IMR-90 (cell line): ENCODE results near the gene CPNE6.

Experiments used
- CHD1 ChIP-seq: IDR thresholded peaks from 2 replicates; pipeline ENCODE4 v1.6.1; 2012; ENCODE audit warnings: low read depth, low read length, improper control_type of control experiment
- CTCF ChIP-seq: conservative IDR thresholded peaks from 2 replicates; pipeline ENCODE4 v1.5.1; 2012; ENCODE audit warnings: mild to moderate bottlenecking, low read depth, low read length, improper control_type of control experiment
- MAZ ChIP-seq: IDR thresholded peaks from 2 replicates; pipeline ENCODE4 v1.6.1; 2012; ENCODE audit warnings: low read depth, mild to moderate bottlenecking, low read length, improper control_type of control experiment, moderate library complexity, borderline replicate concordance
- POLR2A ChIP-seq: IDR thresholded peaks from 2 replicates; pipeline ENCODE4 v1.6.1; 2012; ENCODE audit warnings: mild to moderate bottlenecking, low read depth, low read length
- RAD21 ChIP-seq: IDR thresholded peaks from 2 replicates; pipeline ENCODE4 v1.6.1; 2012; ENCODE audit warnings: low read length, improper control_type of control experiment
- SMC3 ChIP-seq: fragments of 150-350 bp; IDR thresholded peaks from 2 replicates; pipeline ENCODE4 v1.6.1; 2016; ENCODE audit warnings: low read depth, mild to moderate bottlenecking, antibody characterized with exemption, low read length, moderate library complexity
- USF2 ChIP-seq: fragments of 150-350 bp; IDR thresholded peaks from 2 replicates; pipeline ENCODE4 v1.6.1; 2017; ENCODE audit warnings: mild to moderate bottlenecking, antibody characterized with exemption, low read length, low read depth

GRCh38 chr14:24084440-24084839 lies 13.1 kb downstream of the CPNE6 start:
- no peak for TF ChIP-seq MAZ
- no peak for TF ChIP-seq USF2
- TF ChIP-seq CTCF: no peak
- TF ChIP-seq POLR2A: no peak
- TF ChIP-seq RAD21: no peak
- TF ChIP-seq SMC3: no peak
- no peak for TF ChIP-seq CHD1
